ENCODE data around the gene C8A.

C8A gene

DNA sequence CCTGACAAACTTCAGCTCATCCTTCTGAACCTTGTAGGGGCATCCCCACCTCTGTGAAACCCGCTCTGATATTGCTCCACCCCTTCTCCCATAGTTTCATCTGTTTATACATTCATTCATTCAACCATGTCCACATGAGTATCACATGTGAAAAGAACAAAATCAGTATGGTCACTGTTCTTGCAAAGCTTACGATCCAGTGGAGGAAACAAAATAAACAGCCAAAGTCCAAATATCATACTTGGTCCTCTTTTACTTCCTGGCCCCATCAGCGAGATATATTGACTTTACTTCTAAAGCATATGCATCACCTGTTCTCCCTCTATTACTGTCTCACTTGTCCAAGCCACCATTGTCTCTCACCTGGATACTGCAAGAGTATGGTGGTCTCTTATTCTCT is 35.6 kb downstream of the C8A start:
- TF ChIP-seq, protein P1, sequence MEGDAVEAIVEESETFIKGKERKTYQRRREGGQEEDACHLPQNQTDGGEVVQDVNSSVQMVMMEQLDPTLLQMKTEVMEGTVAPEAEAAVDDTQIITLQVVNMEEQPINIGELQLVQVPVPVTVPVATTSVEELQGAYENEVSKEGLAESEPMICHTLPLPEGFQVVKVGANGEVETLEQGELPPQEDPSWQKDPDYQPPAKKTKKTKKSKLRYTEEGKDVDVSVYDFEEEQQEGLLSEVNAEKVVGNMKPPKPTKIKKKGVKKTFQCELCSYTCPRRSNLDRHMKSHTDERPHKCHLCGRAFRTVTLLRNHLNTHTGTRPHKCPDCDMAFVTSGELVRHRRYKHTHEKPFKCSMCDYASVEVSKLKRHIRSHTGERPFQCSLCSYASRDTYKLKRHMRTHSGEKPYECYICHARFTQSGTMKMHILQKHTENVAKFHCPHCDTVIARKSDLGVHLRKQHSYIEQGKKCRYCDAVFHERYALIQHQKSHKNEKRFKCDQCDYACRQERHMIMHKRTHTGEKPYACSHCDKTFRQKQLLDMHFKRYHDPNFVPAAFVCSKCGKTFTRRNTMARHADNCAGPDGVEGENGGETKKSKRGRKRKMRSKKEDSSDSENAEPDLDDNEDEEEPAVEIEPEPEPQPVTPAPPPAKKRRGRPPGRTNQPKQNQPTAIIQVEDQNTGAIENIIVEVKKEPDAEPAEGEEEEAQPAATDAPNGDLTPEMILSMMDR (IDR thresholded peaks at IDR 0.05; ENCODE audit: borderline replicate concordance, extremely low read depth, low read length, poor library complexity, severe bottlenecking): no peak
- no peak for TF ChIP-seq EZH2 (IDR thresholded peaks at IDR 0.05; ENCODE audit: borderline replicate concordance, low read depth, low read length, severe bottlenecking)
- DNase-seq: no peak
- H3K27ac ChIP-seq (ENCODE audit: low read length): no peak overlapping the region
- no peak for ATAC-seq (ENCODE audit: insufficient read depth, low read depth)
- no peak overlapping the region for H3K4me2 ChIP-seq (ENCODE audit: insufficient read depth, low read length)
- H3K9me3 ChIP-seq (ENCODE audit: insufficient read depth, low read length, severe bottlenecking): no peaks in the 10 kb centered on the region
- no peaks in the 10 kb centered on the region for H3K79me2 ChIP-seq (ENCODE audit: insufficient read depth, low read length)
- H4K20me1 ChIP-seq (ENCODE audit: insufficient read depth, low read length): no peaks in the 10 kb centered on the region
- no peak overlapping the region for H3K9ac ChIP-seq (ENCODE audit: low read depth, low read length)
- no peaks in the 10 kb centered on the region for H3K4me1 ChIP-seq (ENCODE audit: insufficient read depth, low read length)
- H2AFZ ChIP-seq (ENCODE audit: low read depth, low read length): no peak overlapping the region
- no peaks in the 10 kb centered on the region for H3K27me3 ChIP-seq (ENCODE audit: insufficient read depth, low read length, poor library complexity)
- no peak overlapping the region for H3K4me3 ChIP-seq (ENCODE audit: low read depth in 1 of 2, low read length in 2 of 2)
- no peaks in the 10 kb centered on the region for H3K36me3 ChIP-seq (ENCODE audit: insufficient read depth, low read length)

DNA sequence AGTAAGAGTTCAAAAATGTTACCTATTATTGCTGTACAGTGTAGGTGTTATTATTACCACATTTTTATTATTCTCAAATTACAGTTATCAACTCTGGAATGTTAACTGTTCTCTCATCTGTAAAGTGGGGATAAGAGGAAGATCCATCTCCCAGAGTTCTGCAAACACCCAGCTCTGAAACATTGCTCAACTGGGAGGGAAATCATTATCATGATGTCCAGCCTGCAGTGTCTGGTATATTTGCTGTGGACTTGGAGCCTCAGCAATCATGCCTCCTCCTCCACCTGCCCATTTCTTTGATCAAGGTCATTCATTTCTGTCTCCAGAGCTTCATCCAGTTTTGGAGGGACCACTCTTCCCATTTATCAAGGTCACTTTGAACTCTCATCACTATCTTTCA is 39.4 kb downstream of the C8A start:
- no peaks in the 10 kb centered on the region for H4K20me1 ChIP-seq (ENCODE audit: insufficient read depth, low read length)
- no peak for TF ChIP-seq EZH2 (IDR thresholded peaks at IDR 0.05; ENCODE audit: borderline replicate concordance, low read depth, low read length, severe bottlenecking)
- TF ChIP-seq, protein P1 (IDR thresholded peaks at IDR 0.05; ENCODE audit: borderline replicate concordance, extremely low read depth, low read length, poor library complexity, severe bottlenecking): no peak
- no peaks in the 10 kb centered on the region for H3K4me1 ChIP-seq (ENCODE audit: insufficient read depth, low read length)
- DNase-seq (no peak), ATAC-seq (ENCODE audit: insufficient read depth, low read depth) (no peak)
- H3K27ac ChIP-seq (ENCODE audit: low read length): no peak overlapping the region
- no peaks in the 10 kb centered on the region for H3K9me3 ChIP-seq (ENCODE audit: insufficient read depth, low read length, severe bottlenecking)
- H3K9ac ChIP-seq (ENCODE audit: low read depth, low read length): no peak overlapping the region
- H3K36me3 ChIP-seq (ENCODE audit: insufficient read depth, low read length): no peaks in the 10 kb centered on the region
- H3K79me2 ChIP-seq (ENCODE audit: insufficient read depth, low read length): no peaks in the 10 kb centered on the region
- H3K4me2 ChIP-seq (ENCODE audit: insufficient read depth, low read length): no peak overlapping the region
- H2AFZ ChIP-seq (ENCODE audit: low read depth, low read length): no peak overlapping the region
- H3K4me3 ChIP-seq (ENCODE audit: low read depth in 1 of 2, low read length in 2 of 2): no peak overlapping the region
- no peaks in the 10 kb centered on the region for H3K27me3 ChIP-seq (ENCODE audit: insufficient read depth, low read length, poor library complexity)

DNA sequence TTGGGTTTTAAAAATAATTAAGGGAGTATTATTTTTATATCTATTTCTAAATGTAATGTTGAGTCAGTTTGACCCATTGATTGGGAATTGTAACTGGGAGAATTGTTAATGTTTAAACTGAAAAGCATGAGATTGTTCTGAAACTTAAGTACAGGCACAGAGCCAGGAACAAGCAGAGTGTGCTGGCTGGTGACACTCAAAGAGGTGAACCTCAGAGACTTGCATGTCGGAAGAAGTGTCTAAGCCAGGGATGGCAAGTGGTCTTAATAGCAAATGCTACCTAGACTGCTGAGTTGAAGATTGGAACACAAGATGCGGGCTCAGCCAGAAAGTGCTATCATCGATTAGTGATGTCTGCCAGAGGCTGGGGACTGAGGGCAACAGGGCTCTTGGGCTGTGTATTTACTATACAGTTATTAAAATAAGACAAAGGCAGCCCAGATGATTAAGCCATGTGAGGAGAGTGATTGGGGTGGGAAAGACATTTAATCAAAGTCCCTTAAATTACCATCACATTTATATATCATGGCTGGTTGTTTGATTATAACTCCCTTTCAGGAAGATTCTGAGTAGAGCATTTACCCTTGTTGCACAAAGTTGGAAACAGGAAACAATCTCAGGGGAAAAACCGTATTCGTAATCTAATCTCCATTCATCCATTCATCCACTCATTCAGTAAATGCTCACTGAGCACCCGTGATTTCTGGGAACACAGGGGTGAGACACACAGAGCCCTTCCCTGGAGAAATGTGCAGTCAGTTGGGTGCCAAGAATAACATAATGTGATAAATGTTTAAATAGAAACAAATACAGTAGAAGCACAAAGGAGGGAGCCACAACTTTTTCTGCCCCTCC is 42.8 kb downstream of the C8A start:
- ATAC-seq (ENCODE audit: insufficient read depth, low read depth) (no peak), DNase-seq (no peak)
- Histone ChIP-seq H3K4me3 (ENCODE audit: low read depth in 1 of 2, low read length in 2 of 2) (no peak overlapping the region), H3K9ac (ENCODE audit: low read depth, low read length) (no peak overlapping the region), H3K4me2 (ENCODE audit: insufficient read depth, low read length) (no peak overlapping the region), H3K27me3 (ENCODE audit: insufficient read depth, low read length, poor library complexity) (no peaks in the 10 kb centered on the region), H3K4me1 (ENCODE audit: insufficient read depth, low read length) (no peaks in the 10 kb centered on the region), H3K36me3 (ENCODE audit: insufficient read depth, low read length) (no peaks in the 10 kb centered on the region), H2AFZ (ENCODE audit: low read depth, low read length) (no peak overlapping the region), H3K27ac (ENCODE audit: low read length) (no peak overlapping the region), H4K20me1 (ENCODE audit: insufficient read depth, low read length) (no peaks in the 10 kb centered on the region), H3K9me3 (ENCODE audit: insufficient read depth, low read length, severe bottlenecking) (no peaks in the 10 kb centered on the region), H3K79me2 (ENCODE audit: insufficient read depth, low read length) (no peaks in the 10 kb centered on the region)
- TF ChIP-seq, protein P1 (IDR thresholded peaks at IDR 0.05; ENCODE audit: borderline replicate concordance, extremely low read depth, low read length, poor library complexity, severe bottlenecking): no peak
- TF ChIP-seq EZH2 (IDR thresholded peaks at IDR 0.05; ENCODE audit: borderline replicate concordance, low read depth, low read length, severe bottlenecking): no peak

All from DND-41 (cell line).